GM12801 (cell line): ENCODE measurements around the gene KAT6B.

Source experiments
- TF ChIP-seq, protein P1 (sequence below): IDR thresholded peaks from one replicate; pipeline ENCODE4 v1.5.1; 2011; ENCODE audit warnings: control low read depth; ENCODE audit not compliant: insufficient read length; ENCODE audit errors: extremely low read depth

KAT6B gene

DNA sequence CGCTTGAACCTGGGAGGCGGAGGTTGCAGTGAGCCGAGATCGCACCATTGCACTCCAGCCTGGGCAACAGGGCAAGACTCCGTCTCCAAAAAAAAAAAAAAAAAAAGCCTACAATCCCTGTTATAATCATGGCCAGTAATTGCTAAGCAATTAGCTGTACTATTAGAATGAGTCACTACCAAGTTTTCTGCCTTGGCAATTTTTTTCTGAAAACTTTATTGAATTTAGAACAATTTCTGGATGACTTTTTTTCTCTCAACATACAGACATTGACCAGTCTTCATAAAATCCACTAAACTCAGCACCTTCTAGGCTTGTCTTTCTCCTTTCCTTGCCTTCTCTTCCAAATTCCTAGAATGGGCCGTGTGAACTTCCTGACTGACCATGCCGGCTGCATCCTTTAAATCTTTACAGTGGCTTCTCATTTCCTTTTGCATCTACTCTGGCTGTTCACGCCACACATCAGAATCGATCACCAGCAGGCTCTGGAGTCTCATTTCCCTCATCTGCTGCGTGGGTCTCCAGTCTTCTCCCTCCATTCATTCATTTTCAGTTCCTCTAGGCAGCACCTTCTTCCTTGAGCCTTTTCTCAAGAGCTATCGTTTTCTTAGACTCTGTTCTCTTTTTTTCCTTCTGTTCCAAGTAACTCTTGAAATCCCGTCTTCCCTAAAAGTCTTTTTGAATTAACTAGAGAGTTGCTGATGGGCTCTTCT lies 107.9 kb downstream of the KAT6B start:
- TF ChIP-seq, protein P1, sequence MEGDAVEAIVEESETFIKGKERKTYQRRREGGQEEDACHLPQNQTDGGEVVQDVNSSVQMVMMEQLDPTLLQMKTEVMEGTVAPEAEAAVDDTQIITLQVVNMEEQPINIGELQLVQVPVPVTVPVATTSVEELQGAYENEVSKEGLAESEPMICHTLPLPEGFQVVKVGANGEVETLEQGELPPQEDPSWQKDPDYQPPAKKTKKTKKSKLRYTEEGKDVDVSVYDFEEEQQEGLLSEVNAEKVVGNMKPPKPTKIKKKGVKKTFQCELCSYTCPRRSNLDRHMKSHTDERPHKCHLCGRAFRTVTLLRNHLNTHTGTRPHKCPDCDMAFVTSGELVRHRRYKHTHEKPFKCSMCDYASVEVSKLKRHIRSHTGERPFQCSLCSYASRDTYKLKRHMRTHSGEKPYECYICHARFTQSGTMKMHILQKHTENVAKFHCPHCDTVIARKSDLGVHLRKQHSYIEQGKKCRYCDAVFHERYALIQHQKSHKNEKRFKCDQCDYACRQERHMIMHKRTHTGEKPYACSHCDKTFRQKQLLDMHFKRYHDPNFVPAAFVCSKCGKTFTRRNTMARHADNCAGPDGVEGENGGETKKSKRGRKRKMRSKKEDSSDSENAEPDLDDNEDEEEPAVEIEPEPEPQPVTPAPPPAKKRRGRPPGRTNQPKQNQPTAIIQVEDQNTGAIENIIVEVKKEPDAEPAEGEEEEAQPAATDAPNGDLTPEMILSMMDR = no peak

DNA sequence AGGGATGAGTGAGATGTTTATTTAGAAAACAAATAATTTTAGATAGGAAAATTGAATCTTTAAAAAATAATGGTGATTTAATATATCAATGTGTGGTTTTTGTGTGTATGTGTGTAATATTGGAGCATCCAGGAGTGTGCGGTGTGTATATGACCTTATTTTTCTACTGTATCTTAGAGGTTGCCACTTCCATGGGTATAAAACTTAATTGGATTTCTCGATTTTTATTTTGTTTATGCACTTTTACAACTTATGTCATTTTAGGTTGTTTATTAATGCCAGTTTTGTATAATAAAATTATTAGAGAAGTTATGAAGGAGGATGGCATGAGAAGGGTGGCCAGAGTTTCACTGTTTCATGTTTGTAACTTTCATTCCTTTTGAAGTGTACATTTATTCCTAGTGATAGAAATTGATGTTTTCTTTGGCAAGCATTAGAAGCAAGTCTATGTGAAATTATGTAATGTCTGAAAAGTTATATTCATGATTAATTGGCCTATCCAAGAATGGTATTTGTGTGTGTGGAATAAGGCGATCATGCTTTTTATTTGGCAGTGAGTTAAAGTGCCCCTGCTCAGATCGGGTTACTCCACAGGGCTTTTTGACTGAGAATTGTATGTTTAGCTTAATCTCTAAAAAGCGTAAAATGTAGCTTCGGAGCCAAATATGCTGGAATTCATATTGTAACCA lies 110.3 kb downstream of the KAT6B start:
- TF ChIP-seq, protein P1 = no peak

DNA sequence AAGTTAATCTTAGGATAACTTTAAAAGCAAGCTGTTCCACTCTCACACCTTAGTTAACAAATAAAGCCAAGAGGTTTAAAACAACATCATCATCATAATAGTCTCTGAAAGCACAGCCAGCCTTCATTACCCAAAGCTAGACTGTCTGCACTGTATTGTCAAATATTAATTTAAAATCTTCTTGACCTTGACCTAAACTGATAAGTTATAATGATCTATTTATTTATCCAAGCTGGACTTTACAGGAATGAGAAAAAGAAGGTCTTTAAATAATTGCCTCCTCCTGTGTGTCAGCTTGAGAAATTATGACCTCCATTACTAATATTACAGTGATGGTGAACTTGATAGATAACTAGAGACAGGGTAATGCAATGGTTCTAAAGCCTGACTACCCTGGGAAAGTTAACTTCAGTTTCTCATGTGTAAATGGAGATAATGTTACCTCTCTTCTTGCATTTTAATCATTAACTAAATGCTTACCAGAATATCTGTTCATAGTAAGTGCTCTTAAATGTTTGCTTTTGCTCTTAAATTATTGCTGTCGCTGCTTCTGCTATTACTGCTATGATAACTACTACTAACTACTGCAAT lies 111.0 kb downstream of the KAT6B start:
- TF ChIP-seq, protein P1 = no peak

DNA sequence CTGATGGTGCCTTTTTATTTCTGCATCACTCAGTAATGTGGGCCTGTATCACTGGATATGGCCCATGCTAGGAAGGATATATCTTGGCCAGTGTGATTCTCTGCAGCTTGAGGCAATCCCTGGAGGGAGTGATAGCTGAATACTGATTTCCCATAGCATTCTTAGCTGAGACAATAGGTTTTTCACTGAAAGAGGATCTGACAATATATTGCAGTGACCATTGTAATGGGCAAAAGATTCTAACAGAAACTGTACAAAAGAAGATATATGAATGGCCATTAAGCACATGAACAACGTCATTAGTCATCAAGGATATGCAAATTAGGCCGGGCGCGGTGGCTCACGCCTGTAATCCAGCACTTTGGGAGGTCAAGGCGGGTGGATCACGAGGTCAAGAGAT lies 117.8 kb downstream of the KAT6B start:
- TF ChIP-seq, protein P1 = no peak

DNA sequence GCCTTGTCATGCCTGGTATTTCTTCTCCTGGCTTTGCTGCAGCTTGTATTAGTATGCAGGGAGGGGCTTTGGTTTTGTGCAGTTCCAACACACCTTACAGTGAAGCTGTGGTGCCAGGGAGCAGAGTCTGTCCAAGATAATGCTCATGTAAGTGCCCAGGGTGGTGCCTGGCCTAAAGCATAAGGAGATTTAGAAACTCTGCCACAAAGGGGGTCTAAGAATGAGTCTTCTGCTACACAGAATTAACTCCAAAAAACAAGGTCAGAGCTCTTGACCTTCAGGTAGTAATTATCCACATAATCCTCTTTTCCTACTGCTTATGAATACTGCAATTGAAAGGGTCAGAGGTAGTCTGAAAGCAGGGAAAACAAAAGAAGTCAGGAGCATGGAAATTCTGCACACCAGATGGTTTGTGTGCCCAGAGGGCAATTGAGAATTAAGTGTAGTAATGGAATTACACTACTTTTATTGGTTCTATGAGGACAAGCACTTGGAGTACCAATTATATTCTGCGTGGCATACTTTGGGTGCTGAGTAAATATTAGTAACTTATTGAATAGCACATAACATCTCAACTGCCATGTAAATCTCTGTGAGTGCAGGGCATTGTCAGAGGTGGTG lies 121.5 kb downstream of the KAT6B start:
- TF ChIP-seq, protein P1 = no peak

DNA sequence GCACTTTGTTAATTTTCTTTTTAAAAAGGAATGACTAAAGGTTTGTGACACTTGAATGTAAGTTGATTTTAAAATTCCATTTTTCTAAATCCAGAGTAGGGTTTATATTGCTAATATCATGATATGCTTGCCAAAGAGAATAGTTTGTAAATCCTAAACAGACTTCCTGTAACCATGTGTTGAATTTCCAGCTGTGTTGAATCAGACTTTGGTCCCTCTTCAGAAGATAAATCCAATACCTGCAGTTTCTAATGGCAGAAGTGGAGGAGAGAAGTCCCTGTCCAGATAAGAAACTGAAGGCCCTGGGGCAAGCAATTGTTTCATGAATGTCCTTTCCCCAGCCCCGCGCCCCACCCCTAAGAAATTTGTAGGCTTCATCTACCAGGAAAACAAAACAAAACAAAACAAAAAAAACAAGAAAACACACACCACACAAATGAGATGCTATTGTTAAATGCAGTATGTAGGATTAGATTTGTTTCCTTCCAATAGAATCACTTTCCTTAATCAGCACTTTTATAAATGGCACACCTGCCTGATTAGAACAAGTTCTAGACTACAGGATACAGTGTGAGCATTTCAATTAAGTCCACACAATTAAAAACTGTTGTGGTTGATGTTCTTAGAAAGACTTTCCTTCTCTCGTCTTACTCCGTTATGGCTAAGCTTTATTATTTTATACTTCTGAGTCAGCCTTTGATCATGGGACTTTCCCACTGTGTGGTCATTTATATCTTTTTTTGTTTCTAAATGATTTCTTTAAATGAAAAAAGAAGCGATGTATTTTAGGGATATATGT lies 122.8 kb downstream of the KAT6B start:
- TF ChIP-seq, protein P1 = no peak
